Ramos (cell line): ENCODE measurements around the gene RAB3GAP1.

Experiments
- in situ Hi-C: fragments of 300-500 bp; cut with MboI; formaldehyde crosslinking; loops from one replicate; pipeline ENCODE4 v1.14.3; 2022; ENCODE audit warnings: low sequenced_read_pairs; ENCODE audit not compliant: unreplicated experiment

The RAB3GAP1 gene

GRCh38 chr2:135157856-135158255 lies 105.8 kb downstream of the RAB3GAP1 start:
- in situ Hi-C loops, result no loop called here

GRCh38 chr2:135159191-135159590 lies 107.1 kb downstream of the RAB3GAP1 start:
- in situ Hi-C loops, result no loop called here

- in situ Hi-C loops, result no loop called here
These were observed 110.3 kb downstream of the RAB3GAP1 start for GRCh38 chr2:135162377-135162776.

GRCh38 chr2:135162786-135163185 lies 110.7 kb downstream of the RAB3GAP1 start:
- in situ Hi-C loops, result no loop called here

GRCh38 chr2:135163306-135163705 lies 111.2 kb downstream of the RAB3GAP1 start:
- in situ Hi-C loops, result no loop called here

- in situ Hi-C loops, result no loop called here
These were observed 111.8 kb downstream of the RAB3GAP1 start for GRCh38 chr2:135163901-135164300.

- in situ Hi-C loops, result no loop called here
These were observed 112.3 kb downstream of the RAB3GAP1 start for GRCh38 chr2:135164431-135164830.

- in situ Hi-C loops, result no loop called here
These were observed 115.2 kb downstream of the RAB3GAP1 start for GRCh38 chr2:135167273-135167672.

- in situ Hi-C loops, result no loop called here
These were observed 116.2 kb downstream of the RAB3GAP1 start for GRCh38 chr2:135168204-135168856.

- in situ Hi-C loops, result no loop called here
These were observed 118.0 kb downstream of the RAB3GAP1 start for GRCh38 chr2:135169900-135170753.

GRCh38 chr2:135174049-135174809 lies 122.1 kb downstream of the RAB3GAP1 start:
- in situ Hi-C loops, result no loop called here

- in situ Hi-C loops, result no loop called here
These were observed 122.7 kb downstream of the RAB3GAP1 start for GRCh38 chr2:135174810-135175093.

- in situ Hi-C loops, result no loop called here
These were observed 123.1 kb downstream of the RAB3GAP1 start for GRCh38 chr2:135175177-135175576.

- in situ Hi-C loops, result no loop called here
These were observed 127.6 kb downstream of the RAB3GAP1 start for GRCh38 chr2:135179689-135180088.

- in situ Hi-C loops, result no loop called here
These were observed 130.1 kb downstream of the RAB3GAP1 start for GRCh38 chr2:135182190-135182589.

- in situ Hi-C loops, result no loop called here
These were observed 130.5 kb downstream of the RAB3GAP1 start for GRCh38 chr2:135182601-135183000.

- in situ Hi-C loops, result no loop called here
These were observed 131.7 kb downstream of the RAB3GAP1 start for GRCh38 chr2:135183822-135184221.

GRCh38 chr2:135186054-135186453 lies 134.0 kb downstream of the RAB3GAP1 start:
- in situ Hi-C loops, result no loop called here

- in situ Hi-C loops, result no loop called here
These were observed 135.2 kb downstream of the RAB3GAP1 start for GRCh38 chr2:135187270-135187669.

- in situ Hi-C loops, result no loop called here
These were observed 137.1 kb downstream of the RAB3GAP1 start for GRCh38 chr2:135189148-135189547.

- in situ Hi-C loops, result no loop called here
These were observed 138.7 kb downstream of the RAB3GAP1 start for GRCh38 chr2:135190799-135191198.
